ENCODE data around the gene SLC5A9.

DNA sequence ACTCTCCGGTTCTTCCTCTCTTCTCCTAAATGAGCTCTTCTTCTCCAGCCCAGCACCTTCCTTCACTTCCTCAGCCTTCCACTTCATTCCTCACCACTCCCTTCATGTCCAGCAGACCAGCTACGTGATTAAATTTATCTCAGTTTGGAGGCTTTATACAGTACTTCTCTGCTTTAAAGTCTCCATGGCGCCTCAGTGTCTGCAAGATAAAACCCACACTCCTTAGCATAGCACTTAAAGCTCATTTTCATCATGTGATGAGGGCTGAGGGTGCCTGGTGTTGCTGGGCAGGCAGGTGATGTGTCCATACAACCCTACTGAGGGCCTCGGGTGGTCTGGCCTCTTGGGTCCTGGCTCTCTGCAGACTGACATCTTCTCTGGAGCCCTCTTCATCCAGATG lies 7.7 kb downstream of the SLC5A9 start:
- TF ChIP-seq ZKSCAN1 (IDR thresholded peaks at IDR 0.05; ENCODE audit: low read depth, low read length): no peak
- TF ChIP-seq THRB (CRISPR knock-in tag; conservative IDR thresholded peaks at IDR 0.05): no peak
- TF ChIP-seq XRCC5 (IDR thresholded peaks at IDR 0.05; ENCODE audit: low read depth, low read length): no peak
- TF ChIP-seq FOXJ3 (CRISPR knock-in tag; IDR thresholded peaks at IDR 0.05): no peak
- no peak for TF ChIP-seq CTCF (IDR thresholded peaks at IDR 0.05 in 2 of 3, conservative IDR thresholded peaks at IDR 0.05 in 1 of 3; ENCODE audit: insufficient read depth in 2 of 3, low read depth in 1 of 3, low read length in 3 of 3)
- TF ChIP-seq HDAC2 (IDR thresholded peaks at IDR 0.05): no peak
- TF ChIP-seq NR1H2 (CRISPR knock-in tag; IDR thresholded peaks at IDR 0.05): no peak
- no peak for TF ChIP-seq POLR2A (conservative IDR thresholded peaks at IDR 0.05)
- no peak for TF ChIP-seq RERE (CRISPR knock-in tag; IDR thresholded peaks at IDR 0.05; ENCODE audit: borderline replicate concordance)
